ENCODE results near the gene ZNF638. TPM values are rescaled to one million over a fixed set of nuclear protein-coding genes. Genes with fewer than 3 reads are reported as not detected.

Gene ZNF638
- total and polyA plus RNA-seq, 2 of the 4 experiments (the other 2 are of a cell fraction), result 46.4 to 129 TPM

GRCh38 chr2:71456617-71457016 is 125.0 kb downstream of the ZNF638 start:
- Histone ChIP-seq H3K4me3 (ENCODE audit: insufficient read depth, low read depth, low read length) (no peak overlapping the region), H3K79me1 (ENCODE audit: low read depth in 1 of 2, low read length in 2 of 2) (no peaks in the 10 kb centered on the region), H3K4me1 (ENCODE audit: control insufficient read depth, insufficient read depth, low read length) (peaks cover 5% of the 10 kb centered on the region; the same call in 1 of the 2 replicates), H3K36me3 (ENCODE audit: control insufficient read depth, insufficient read depth, low read length) (no peaks in the 10 kb centered on the region), H3K4ac (ENCODE audit: low read depth, low read length) (no peak overlapping the region), H4K8ac (ENCODE audit: low read depth in 2 of 2, low read length in 2 of 2) (no peak overlapping the region), H2AK5ac (ENCODE audit: low read depth, low read length) (no peak overlapping the region), H2BK15ac (ENCODE audit: low read depth, low read length) (no peak overlapping the region), H3K23ac (ENCODE audit: low read depth, low read length) (no peak overlapping the region), H2AK9ac (replicated peaks; ENCODE audit: low read depth, low read length, poor library complexity) (no peak overlapping the region), H3K4me2 (ENCODE audit: low read depth, low read length) (no peak overlapping the region), H4K20me1 (ENCODE audit: insufficient read depth, low read length) (no peaks in the 10 kb centered on the region), H3K18ac (ENCODE audit: low read depth, low read length) (no peak overlapping the region), H3K27me3 (ENCODE audit: control insufficient read depth, insufficient read depth, low read length) (peaks cover 36% of the 10 kb centered on the region), H3K56ac (ENCODE audit: extremely low read depth, insufficient read depth, low read length) (no peak overlapping the region), H3K14ac (replicated peaks; ENCODE audit: low read depth, low read length) (no peak overlapping the region), H2BK5ac (ENCODE audit: low read depth, low read length, poor library complexity, severe bottlenecking) (no peak overlapping the region), H3K27ac (ENCODE audit: insufficient read depth, low read length) (no peak overlapping the region), H4K91ac (ENCODE audit: insufficient read depth, low read depth, low read length) (no peak overlapping the region), H3K9me3 (ENCODE audit: control insufficient read depth, insufficient read depth, low read length) (no peaks in the 10 kb centered on the region), H2AFZ (replicated peaks; ENCODE audit: low read length, poor library complexity) (no peak overlapping the region), H2BK20ac (ENCODE audit: low read depth, low read length) (no peak overlapping the region), H2BK120ac (ENCODE audit: low read depth, low read length) (no peak overlapping the region), H3K9me1 (ENCODE audit: insufficient read depth, low read length) (no peaks in the 10 kb centered on the region; the same call in 1 of the 2 replicates), H3K9ac (ENCODE audit: low read depth, low read length) (no peak overlapping the region), H4K5ac (ENCODE audit: low read depth, low read length) (no peak overlapping the region)
- in situ Hi-C loops (cut with MboI; ENCODE audit: low sequenced_read_pairs) (no loop called here), dilution Hi-C loops (cut with HindIII; ENCODE audit: low sequenced_read_pairs, unreplicated experiment) (no loop called here), intact Hi-C loops (cut with micrococcal nuclease) (no loop called here)
- no peak for TF ChIP-seq NFE2L2 (IDR thresholded peaks at IDR 0.05; ENCODE audit: low read depth, low read length)
- no peak for TF ChIP-seq CTCF (conservative IDR thresholded peaks at IDR 0.05; ENCODE audit: low read depth, low read length)
- TF ChIP-seq USF2 (IDR thresholded peaks at IDR 0.05; ENCODE audit: low read depth, low read length), result no peak
- TF ChIP-seq FOS (IDR thresholded peaks at IDR 0.05; ENCODE audit: low read depth, low read length), result no peak
- no peak for TF ChIP-seq CHD1 (IDR thresholded peaks at IDR 0.05; ENCODE audit: low read depth, low read length)
- TF ChIP-seq CEBPB (IDR thresholded peaks at IDR 0.05; ENCODE audit: low read depth, low read length), result no peak
- TF ChIP-seq BHLHE40 (IDR thresholded peaks at IDR 0.05; ENCODE audit: low read depth, low read length), result no peak
- no peak for TF ChIP-seq MAFK (IDR thresholded peaks at IDR 0.05; ENCODE audit: low read depth, low read length)
- no peak for TF ChIP-seq ELK1 (IDR thresholded peaks at IDR 0.05; ENCODE audit: borderline replicate concordance, low read depth, low read length)
- TF ChIP-seq RFX5 (IDR thresholded peaks at IDR 0.05; ENCODE audit: low read depth, low read length), result no peak
- TF ChIP-seq MXI1 (IDR thresholded peaks at IDR 0.05; ENCODE audit: borderline replicate concordance, low read depth, low read length), result no peak
- no peak for TF ChIP-seq MAZ (IDR thresholded peaks at IDR 0.05; ENCODE audit: borderline replicate concordance, low read depth, low read length)
- TF ChIP-seq RAD21 (IDR thresholded peaks at IDR 0.05; ENCODE audit: low read length), result no peak
- TF ChIP-seq SMC3 (IDR thresholded peaks at IDR 0.05; ENCODE audit: low read depth, low read length), result no peak
- no peak for TF ChIP-seq RCOR1 (IDR thresholded peaks at IDR 0.05; ENCODE audit: insufficient replicate concordance, low read length)
- TF ChIP-seq POLR2A (IDR thresholded peaks at IDR 0.05; ENCODE audit: low read depth, low read length), result no peak
- no TSS peak for BruUV-seq (replicated peaks)
- no CpG with 5 or more reads among the region's 1 CpG for WGBS, 2 experiments (ENCODE audit: extremely low coverage in 2 of 2, insufficient read length in 1 of 2)
- DNase-seq (no peak), ATAC-seq (ENCODE audit: low read depth) (no peak)
- CTCF ChIA-PET, result interaction anchor here (1.3 kb wide), 1 partner anchor 54 kb away, joined by 3 read pairs; no protein-coding TSS in a partner anchor
- POLR2A ChIA-PET (ENCODE audit: unreplicated experiment), result no interaction called here

All from IMR-90 (cell line).